Mesothelial cell of epicardium (in vitro differentiated cells): ENCODE data around the gene YAP1. TPM values are rescaled to one million over a fixed set of nuclear protein-coding genes. Genes with fewer than 3 reads are reported as not detected.

Source experiments
- DNase-seq, 2 experiments: peaks; one replicate each; pipeline ENCODE4 v3.0.0; 2021; ENCODE audit warnings: low spot score in 2 of 2; ENCODE audit not compliant: unreplicated experiment in 2 of 2
- H3K27ac Mint-ChIP-seq: 2 replicates; pipeline ENCODE4 v1.8.0; 2021; ENCODE audit warnings: mixed read lengths
- H3K27me3 Mint-ChIP-seq: 2 replicates; pipeline ENCODE4 v1.8.0; 2021; ENCODE audit warnings: low read depth, mixed read lengths
- H3K36me3 Mint-ChIP-seq: 2 replicates; pipeline ENCODE4 v1.8.0; 2021; ENCODE audit warnings: mixed read lengths
- H3K4me1 Mint-ChIP-seq: 2 replicates; pipeline ENCODE4 v1.8.0; 2021; ENCODE audit warnings: mixed read lengths
- H3K4me3 Mint-ChIP-seq: 2 replicates; pipeline ENCODE4 v1.8.0; 2021; ENCODE audit warnings: mild to moderate bottlenecking, moderate library complexity, mixed read lengths
- H3K9me3 Mint-ChIP-seq: 2 replicates; pipeline ENCODE4 v1.8.0; 2021; ENCODE audit warnings: mixed read lengths
- total RNA-seq: library from RNA; stranded (reverse); gene quantifications from 3 replicates; pipeline ENCODE4 v1.2.1, GENCODE V29; 2021
- TF ChIP-seq, protein P1 (sequence below): fragments of 200-600 bp; sonication (generic); IDR thresholded peaks from one replicate; pipeline ENCODE4 v1.5.0; 2021; ENCODE audit warnings: antibody characterized with exemption; ENCODE audit not compliant: unreplicated experiment

The YAP1 gene
- total RNA-seq, 1 donor from 2014 or later = 194 TPM

DNA sequence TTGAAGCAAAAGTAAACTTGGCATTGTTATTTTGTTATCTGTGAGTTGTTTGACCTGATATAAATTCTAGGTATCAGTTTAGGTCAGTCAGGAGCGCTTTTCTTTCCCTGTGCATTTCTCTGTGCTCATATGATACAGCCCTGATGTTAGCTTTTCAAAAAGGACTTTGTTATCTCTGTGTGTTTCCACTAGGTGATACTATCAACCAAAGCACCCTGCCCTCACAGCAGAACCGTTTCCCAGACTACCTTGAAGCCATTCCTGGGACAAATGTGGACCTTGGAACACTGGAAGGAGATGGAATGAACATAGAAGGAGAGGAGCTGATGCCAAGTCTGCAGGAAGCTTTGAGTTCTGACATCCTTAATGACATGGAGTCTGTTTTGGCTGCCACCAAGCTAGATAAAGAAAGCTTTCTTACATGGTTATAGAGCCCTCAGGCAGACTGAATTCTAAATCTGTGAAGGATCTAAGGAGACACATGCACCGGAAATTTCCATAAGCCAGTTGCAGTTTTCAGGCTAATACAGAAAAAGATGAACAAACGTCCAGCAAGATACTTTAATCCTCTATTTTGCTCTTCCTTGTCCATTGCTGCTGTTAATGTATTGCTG is 119.4 kb downstream of the YAP1 start:
- H3K9me3 Mint-ChIP-seq = no peaks in the 10 kb centered on the region
- no peaks in the 10 kb centered on the region for H3K27me3 Mint-ChIP-seq
- H3K36me3 Mint-ChIP-seq = peaks cover 36% of the 10 kb centered on the region
- H3K4me3 Mint-ChIP-seq = no peak overlapping the region
- peak overlapping the region; percentile 92 for H3K27ac Mint-ChIP-seq
- TF ChIP-seq, protein P1, sequence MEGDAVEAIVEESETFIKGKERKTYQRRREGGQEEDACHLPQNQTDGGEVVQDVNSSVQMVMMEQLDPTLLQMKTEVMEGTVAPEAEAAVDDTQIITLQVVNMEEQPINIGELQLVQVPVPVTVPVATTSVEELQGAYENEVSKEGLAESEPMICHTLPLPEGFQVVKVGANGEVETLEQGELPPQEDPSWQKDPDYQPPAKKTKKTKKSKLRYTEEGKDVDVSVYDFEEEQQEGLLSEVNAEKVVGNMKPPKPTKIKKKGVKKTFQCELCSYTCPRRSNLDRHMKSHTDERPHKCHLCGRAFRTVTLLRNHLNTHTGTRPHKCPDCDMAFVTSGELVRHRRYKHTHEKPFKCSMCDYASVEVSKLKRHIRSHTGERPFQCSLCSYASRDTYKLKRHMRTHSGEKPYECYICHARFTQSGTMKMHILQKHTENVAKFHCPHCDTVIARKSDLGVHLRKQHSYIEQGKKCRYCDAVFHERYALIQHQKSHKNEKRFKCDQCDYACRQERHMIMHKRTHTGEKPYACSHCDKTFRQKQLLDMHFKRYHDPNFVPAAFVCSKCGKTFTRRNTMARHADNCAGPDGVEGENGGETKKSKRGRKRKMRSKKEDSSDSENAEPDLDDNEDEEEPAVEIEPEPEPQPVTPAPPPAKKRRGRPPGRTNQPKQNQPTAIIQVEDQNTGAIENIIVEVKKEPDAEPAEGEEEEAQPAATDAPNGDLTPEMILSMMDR = no peak
- DNase-seq = no peak
- H3K4me1 Mint-ChIP-seq = peaks cover 55% of the 10 kb centered on the region

DNA sequence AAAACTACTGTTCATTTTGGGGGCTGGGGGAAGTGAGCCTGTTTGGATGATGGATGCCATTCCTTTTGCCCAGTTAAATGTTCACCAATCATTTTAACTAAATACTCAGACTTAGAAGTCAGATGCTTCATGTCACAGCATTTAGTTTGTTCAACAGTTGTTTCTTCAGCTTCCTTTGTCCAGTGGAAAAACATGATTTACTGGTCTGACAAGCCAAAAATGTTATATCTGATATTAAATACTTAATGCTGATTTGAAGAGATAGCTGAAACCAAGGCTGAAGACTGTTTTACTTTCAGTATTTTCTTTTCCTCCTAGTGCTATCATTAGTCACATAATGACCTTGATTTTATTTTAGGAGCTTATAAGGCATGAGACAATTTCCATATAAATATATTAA is 119.9 kb downstream of the YAP1 start:
- no peaks in the 10 kb centered on the region for H3K9me3 Mint-ChIP-seq
- TF ChIP-seq, protein P1 = no peak
- DNase-seq = no peak
- no peaks in the 10 kb centered on the region for H3K27me3 Mint-ChIP-seq
- peak overlapping the region; percentile 92 for H3K27ac Mint-ChIP-seq
- peaks cover 59% of the 10 kb centered on the region for H3K4me1 Mint-ChIP-seq
- no peak overlapping the region for H3K4me3 Mint-ChIP-seq
- H3K36me3 Mint-ChIP-seq = peaks cover 34% of the 10 kb centered on the region

DNA sequence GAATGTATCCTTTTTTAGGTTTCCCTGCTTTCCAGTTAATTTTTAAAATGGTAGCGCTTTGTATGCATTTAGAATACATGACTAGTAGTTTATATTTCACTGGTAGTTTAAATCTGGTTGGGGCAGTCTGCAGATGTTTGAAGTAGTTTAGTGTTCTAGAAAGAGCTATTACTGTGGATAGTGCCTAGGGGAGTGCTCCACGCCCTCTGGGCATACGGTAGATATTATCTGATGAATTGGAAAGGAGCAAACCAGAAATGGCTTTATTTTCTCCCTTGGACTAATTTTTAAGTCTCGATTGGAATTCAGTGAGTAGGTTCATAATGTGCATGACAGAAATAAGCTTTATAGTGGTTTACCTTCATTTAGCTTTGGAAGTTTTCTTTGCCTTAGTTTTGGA is 120.7 kb downstream of the YAP1 start:
- H3K27ac Mint-ChIP-seq = peak overlapping the region; percentile 84
- H3K27me3 Mint-ChIP-seq = no peaks in the 10 kb centered on the region
- no peak overlapping the region for H3K4me3 Mint-ChIP-seq
- no peaks in the 10 kb centered on the region for H3K9me3 Mint-ChIP-seq
- H3K36me3 Mint-ChIP-seq = peaks cover 29% of the 10 kb centered on the region
- H3K4me1 Mint-ChIP-seq = peaks cover 58% of the 10 kb centered on the region
- TF ChIP-seq, protein P1 = no peak
- DNase-seq = no peak

DNA sequence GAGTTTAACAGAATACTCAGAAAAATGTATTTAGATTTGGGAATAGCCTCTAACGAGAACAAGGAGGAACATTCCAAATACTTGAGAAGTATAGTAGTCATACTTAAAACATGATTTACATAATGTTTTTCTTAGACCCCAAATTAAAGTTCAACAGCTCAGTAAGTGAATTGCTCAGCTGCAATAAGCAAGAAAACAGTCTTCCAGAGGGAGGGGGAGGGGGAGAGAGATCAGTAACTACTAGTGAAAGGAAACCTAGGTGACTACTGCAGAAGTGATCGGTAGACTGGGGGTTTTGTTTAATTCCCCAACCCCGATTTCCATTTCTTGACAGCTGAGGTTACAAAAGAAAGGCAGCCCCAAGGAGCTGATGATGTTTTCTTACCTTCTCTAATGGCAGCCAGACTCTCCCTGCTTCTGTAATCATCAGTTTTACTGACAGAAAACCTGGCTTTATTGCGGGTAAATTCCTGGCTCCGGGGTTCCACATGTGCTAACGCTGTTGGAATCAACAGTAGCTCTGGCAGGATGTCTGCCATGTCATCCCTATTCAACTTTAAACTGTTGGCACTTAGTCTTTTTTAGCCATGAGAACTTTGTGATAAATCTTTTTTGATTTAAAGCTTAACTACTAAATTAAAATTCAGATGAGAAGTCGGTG is 124.7 kb downstream of the YAP1 start:
- H3K4me3 Mint-ChIP-seq = no peak overlapping the region
- no peak for DNase-seq
- TF ChIP-seq, protein P1 = no peak
- H3K27ac Mint-ChIP-seq = peak overlapping the region; percentile 79
- no peaks in the 10 kb centered on the region for H3K27me3 Mint-ChIP-seq
- peaks cover 32% of the 10 kb centered on the region for H3K4me1 Mint-ChIP-seq
- H3K9me3 Mint-ChIP-seq = no peaks in the 10 kb centered on the region
- peaks cover 16% of the 10 kb centered on the region for H3K36me3 Mint-ChIP-seq

DNA sequence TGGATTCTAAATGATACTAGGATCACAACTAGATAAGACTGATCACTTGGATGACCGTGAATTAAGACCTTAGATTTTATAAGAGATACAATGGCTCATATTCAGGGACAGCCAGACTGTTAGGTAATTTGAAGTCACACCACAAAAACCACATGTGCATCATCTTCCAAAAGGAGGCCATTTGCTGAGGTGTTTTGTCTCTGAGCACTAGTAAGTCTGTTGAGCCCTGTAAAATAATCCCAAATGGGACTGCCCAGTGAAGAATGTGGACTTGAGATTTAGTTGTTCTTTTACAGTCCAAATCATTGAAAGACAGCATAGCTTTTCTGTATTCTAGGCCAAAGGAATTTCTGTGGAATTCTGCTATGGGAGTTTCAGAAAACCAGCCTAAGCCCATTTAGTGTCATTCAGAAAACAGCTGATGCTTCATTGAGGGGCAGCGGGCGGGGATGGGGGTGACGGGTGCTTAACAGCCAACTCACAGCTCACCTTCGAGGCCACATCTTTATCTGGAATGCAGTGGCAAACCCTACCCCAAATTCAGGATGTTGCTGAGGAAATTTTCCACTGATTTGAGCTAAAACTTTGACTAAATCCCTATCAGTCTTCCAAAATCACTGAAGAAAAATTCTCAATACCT is 127.0 kb downstream of the YAP1 start:
- peaks cover 5% of the 10 kb centered on the region for H3K36me3 Mint-ChIP-seq
- H3K27ac Mint-ChIP-seq = peak overlapping the region; percentile 34
- no peak for DNase-seq
- H3K4me1 Mint-ChIP-seq = peaks cover 16% of the 10 kb centered on the region
- H3K9me3 Mint-ChIP-seq = no peaks in the 10 kb centered on the region
- H3K27me3 Mint-ChIP-seq = no peaks in the 10 kb centered on the region
- H3K4me3 Mint-ChIP-seq = no peak overlapping the region
- TF ChIP-seq, protein P1 = no peak
